ENCODE results near the gene FAM151B.

Gene FAM151B

GRCh38 chr5:80568251-80568650, 80.4 kb downstream of the FAM151B start:
- TF ChIP-seq CTCF (IDR thresholded peaks at IDR 0.05; ENCODE audit: low read length, missing control alignments), result no peak
- no peak overlapping the region for H3K4me3 ChIP-seq (replicated peaks; ENCODE audit: low read depth, low read length)
- DNase-seq (ENCODE audit: low read depth), result no peak

- TF ChIP-seq CTCF (IDR thresholded peaks at IDR 0.05; ENCODE audit: low read length, missing control alignments), result no peak
- no peak for DNase-seq (ENCODE audit: low read depth)
- no peak overlapping the region for H3K4me3 ChIP-seq (replicated peaks; ENCODE audit: low read depth, low read length)
Measured at GRCh38 chr5:80569086-80569960, 81.4 kb downstream of the FAM151B start.

GRCh38 chr5:80569961-80570786, 82.3 kb downstream of the FAM151B start, which contains the start of gene ANKRD34B:
TSS of gene ANKRD34B (minus strand) at chr5:80570280. CDS start at chr5:80560019, 10,261 bp downstream.
- H3K4me3 ChIP-seq (replicated peaks; ENCODE audit: low read depth, low read length), result peak within 1 kb of the TSS; percentile 21
- no peak for TF ChIP-seq CTCF (IDR thresholded peaks at IDR 0.05; ENCODE audit: low read length, missing control alignments)
- DNase-seq (ENCODE audit: low read depth), result peak; percentile 4

GRCh38 chr5:80573062-80573461, 85.2 kb downstream of the FAM151B start:
- no peak for DNase-seq (ENCODE audit: low read depth)
- no peak for TF ChIP-seq CTCF (IDR thresholded peaks at IDR 0.05; ENCODE audit: low read length, missing control alignments)
- H3K4me3 ChIP-seq (replicated peaks; ENCODE audit: low read depth, low read length), result no peak overlapping the region

GRCh38 chr5:80576383-80576782, 88.5 kb downstream of the FAM151B start:
- TF ChIP-seq CTCF (IDR thresholded peaks at IDR 0.05; ENCODE audit: low read length, missing control alignments), result no peak
- DNase-seq (ENCODE audit: low read depth), result no peak
- no peak overlapping the region for H3K4me3 ChIP-seq (replicated peaks; ENCODE audit: low read depth, low read length)

GRCh38 chr5:80577707-80578106, 89.8 kb downstream of the FAM151B start:
- no peak for TF ChIP-seq CTCF (IDR thresholded peaks at IDR 0.05; ENCODE audit: low read length, missing control alignments)
- no peak overlapping the region for H3K4me3 ChIP-seq (replicated peaks; ENCODE audit: low read depth, low read length)
- DNase-seq (ENCODE audit: low read depth), result no peak
